ENCODE results near the gene ESRRA. TPM values are rescaled to one million over a fixed set of nuclear protein-coding genes. Genes with fewer than 3 reads are reported as not detected.
A peak's percentile ranks its signal among the peaks of the same experiment; 100 is the strongest.

Gene ESRRA
- total RNA-seq, 1 donor from 2014 or later = 34.7 TPM

GRCh38 chr11:64339754-64340408 lies 34.6 kb downstream of the ESRRA start, which contains the start of gene CCDC88B:
TSS of gene CCDC88B (plus strand) at chr11:64340204. CDS start at chr11:64340267, 63 bp downstream.
- TF ChIP-seq CTCF (conservative IDR thresholded peaks at IDR 0.05) = no peak
- Mint-ChIP-seq H3K4me3 (no peak within 1 kb of the TSS), H3K9me3 (no peaks in the 10 kb centered on the region), H3K36me3 (ENCODE audit: low read depth) (no peaks in the 10 kb centered on the region), H3K27ac (ENCODE audit: unreplicated experiment) (no peak within 1 kb of the TSS), H3K4me1 (peaks cover 11% of the 10 kb centered on the region), H3K27me3 (ENCODE audit: low read depth) (peaks cover 6% of the 10 kb centered on the region)
- DNase-seq (ENCODE audit: low read depth, low spot score) = no peak

GRCh38 chr11:64340671-64341335 lies 35.5 kb downstream of the ESRRA start:
- no peaks in the 10 kb centered on the region for H3K9me3 Mint-ChIP-seq
- H3K27me3 Mint-ChIP-seq (ENCODE audit: low read depth) = peaks cover 6% of the 10 kb centered on the region
- H3K27ac Mint-ChIP-seq (ENCODE audit: unreplicated experiment) = no peak overlapping the region
- H3K4me3 Mint-ChIP-seq = no peak overlapping the region
- H3K36me3 Mint-ChIP-seq (ENCODE audit: low read depth) = no peaks in the 10 kb centered on the region
- peak; percentile 62 for DNase-seq (ENCODE audit: low read depth, low spot score)
- no peak for TF ChIP-seq CTCF (conservative IDR thresholded peaks at IDR 0.05)
- H3K4me1 Mint-ChIP-seq = peaks cover 11% of the 10 kb centered on the region

- no peak overlapping the region for H3K27ac Mint-ChIP-seq (ENCODE audit: unreplicated experiment)
- no peak for DNase-seq (ENCODE audit: low read depth, low spot score)
- H3K4me3 Mint-ChIP-seq = no peak overlapping the region
- peaks cover 6% of the 10 kb centered on the region for H3K27me3 Mint-ChIP-seq (ENCODE audit: low read depth)
- no peaks in the 10 kb centered on the region for H3K9me3 Mint-ChIP-seq
- no peaks in the 10 kb centered on the region for H3K36me3 Mint-ChIP-seq (ENCODE audit: low read depth)
- peaks cover 11% of the 10 kb centered on the region for H3K4me1 Mint-ChIP-seq
- TF ChIP-seq CTCF (conservative IDR thresholded peaks at IDR 0.05) = no peak
Observed at GRCh38 chr11:64341429-64341828, 36.1 kb downstream of the ESRRA start.

GRCh38 chr11:64341851-64342791 lies 36.8 kb downstream of the ESRRA start:
- no peak overlapping the region for H3K27ac Mint-ChIP-seq (ENCODE audit: unreplicated experiment)
- peaks cover 11% of the 10 kb centered on the region for H3K4me1 Mint-ChIP-seq
- H3K36me3 Mint-ChIP-seq (ENCODE audit: low read depth) = no peaks in the 10 kb centered on the region
- H3K9me3 Mint-ChIP-seq = no peaks in the 10 kb centered on the region
- peaks cover 6% of the 10 kb centered on the region for H3K27me3 Mint-ChIP-seq (ENCODE audit: low read depth)
- no peak overlapping the region for H3K4me3 Mint-ChIP-seq
- TF ChIP-seq CTCF (conservative IDR thresholded peaks at IDR 0.05) = peak; percentile 57
- peak; percentile 76 for DNase-seq (ENCODE audit: low read depth, low spot score)
